ENCODE measurements around the gene OXT.

OXT gene

GRCh38 chr20:3074812-3075211 is 3.4 kb downstream of the OXT start:
- TF ChIP-seq SIN3A (IDR thresholded peaks at IDR 0.05; ENCODE audit: borderline replicate concordance, insufficient read depth, low read length), result no peak
- no peak for TF ChIP-seq REST (IDR thresholded peaks at IDR 0.05; ENCODE audit: insufficient read depth in 1 of 2, low read depth in 2 of 2, low read length in 2 of 2)
- TF ChIP-seq FOXP2 (optimal IDR thresholded peaks at IDR 0.05; ENCODE audit: borderline replicate concordance, extremely low read depth, extremely low read length, insufficient read depth), result no peak
- TF ChIP-seq TAF1 (IDR thresholded peaks at IDR 0.05; ENCODE audit: borderline replicate concordance, insufficient read depth, low read length), result no peak
- TF ChIP-seq POLR2AphosphoS5 (IDR thresholded peaks at IDR 0.05; ENCODE audit: low read depth, low read length), result no peak

- TF ChIP-seq TAF1 (IDR thresholded peaks at IDR 0.05; ENCODE audit: borderline replicate concordance, insufficient read depth, low read length) (no peak), REST (IDR thresholded peaks at IDR 0.05; ENCODE audit: insufficient read depth in 1 of 2, low read depth in 2 of 2, low read length in 2 of 2) (no peak), POLR2AphosphoS5 (IDR thresholded peaks at IDR 0.05; ENCODE audit: low read depth, low read length) (no peak), FOXP2 (optimal IDR thresholded peaks at IDR 0.05; ENCODE audit: borderline replicate concordance, extremely low read depth, extremely low read length, insufficient read depth) (no peak), SIN3A (IDR thresholded peaks at IDR 0.05; ENCODE audit: borderline replicate concordance, insufficient read depth, low read length) (no peak)
These were observed 6.3 kb downstream of the OXT start for GRCh38 chr20:3077618-3078134.

- TF ChIP-seq REST (IDR thresholded peaks at IDR 0.05; ENCODE audit: insufficient read depth in 1 of 2, low read depth in 2 of 2, low read length in 2 of 2) (no peak), POLR2AphosphoS5 (IDR thresholded peaks at IDR 0.05; ENCODE audit: low read depth, low read length) (no peak), FOXP2 (optimal IDR thresholded peaks at IDR 0.05; ENCODE audit: borderline replicate concordance, extremely low read depth, extremely low read length, insufficient read depth) (no peak), SIN3A (IDR thresholded peaks at IDR 0.05; ENCODE audit: borderline replicate concordance, insufficient read depth, low read length) (no peak), TAF1 (IDR thresholded peaks at IDR 0.05; ENCODE audit: borderline replicate concordance, insufficient read depth, low read length) (no peak)
These were observed 9.5 kb downstream of the OXT start for GRCh38 chr20:3080939-3081388.

GRCh38 chr20:3081641-3082040 is 10.2 kb downstream of the OXT start:
- no peak for TF ChIP-seq SIN3A (IDR thresholded peaks at IDR 0.05; ENCODE audit: borderline replicate concordance, insufficient read depth, low read length)
- no peak for TF ChIP-seq TAF1 (IDR thresholded peaks at IDR 0.05; ENCODE audit: borderline replicate concordance, insufficient read depth, low read length)
- TF ChIP-seq FOXP2 (optimal IDR thresholded peaks at IDR 0.05; ENCODE audit: borderline replicate concordance, extremely low read depth, extremely low read length, insufficient read depth), result no peak
- no peak for TF ChIP-seq REST (IDR thresholded peaks at IDR 0.05; ENCODE audit: insufficient read depth in 1 of 2, low read depth in 2 of 2, low read length in 2 of 2)
- no peak for TF ChIP-seq POLR2AphosphoS5 (IDR thresholded peaks at IDR 0.05; ENCODE audit: low read depth, low read length)

All from PFSK-1 (cell line).